GM12874 (cell line): Measurements from ENCODE around the gene USP7.

Experiments
- CTCF ChIP-seq: IDR thresholded peaks from 2 replicates; pipeline ENCODE4 v1.5.1; 2011; ENCODE audit warnings: low read depth, mild to moderate bottlenecking, control low read depth, low read length, moderate library complexity; ENCODE audit not compliant: insufficient read depth

The USP7 gene

DNA sequence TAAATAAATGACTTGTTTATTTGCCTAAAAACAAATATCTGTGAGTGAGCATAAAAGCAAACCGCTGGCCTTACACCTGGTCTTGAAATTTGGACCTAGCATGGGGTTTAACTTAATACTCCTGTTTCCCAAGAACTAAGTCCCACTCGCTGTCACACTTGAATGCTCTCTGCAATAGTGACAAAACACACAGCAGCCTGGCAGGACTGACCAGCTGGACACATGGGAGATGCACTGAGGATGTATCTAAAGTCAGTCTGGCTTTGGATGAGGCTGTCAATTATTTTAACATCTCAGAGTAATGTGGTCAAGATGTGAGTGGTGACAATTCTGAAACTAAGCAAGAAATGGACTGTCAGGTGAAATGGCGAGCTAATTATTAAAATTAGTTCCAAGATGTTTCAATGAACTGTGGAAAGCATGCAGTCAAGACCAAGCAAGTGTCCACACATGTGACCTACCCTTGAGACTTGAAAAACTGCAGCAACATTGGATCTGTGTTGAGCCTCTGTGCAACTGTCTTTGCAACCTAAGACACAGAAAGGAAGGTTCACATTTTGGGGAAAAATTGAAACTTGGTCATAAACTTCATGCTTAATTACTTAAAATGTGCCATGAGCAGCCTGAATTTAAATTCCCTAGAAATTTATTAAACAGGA, 64.9 kb downstream of the USP7 start:
- no peak for TF ChIP-seq CTCF

GRCh38 chr16:8894736-8895334, 68.9 kb downstream of the USP7 start:
- TF ChIP-seq CTCF: no peak

DNA sequence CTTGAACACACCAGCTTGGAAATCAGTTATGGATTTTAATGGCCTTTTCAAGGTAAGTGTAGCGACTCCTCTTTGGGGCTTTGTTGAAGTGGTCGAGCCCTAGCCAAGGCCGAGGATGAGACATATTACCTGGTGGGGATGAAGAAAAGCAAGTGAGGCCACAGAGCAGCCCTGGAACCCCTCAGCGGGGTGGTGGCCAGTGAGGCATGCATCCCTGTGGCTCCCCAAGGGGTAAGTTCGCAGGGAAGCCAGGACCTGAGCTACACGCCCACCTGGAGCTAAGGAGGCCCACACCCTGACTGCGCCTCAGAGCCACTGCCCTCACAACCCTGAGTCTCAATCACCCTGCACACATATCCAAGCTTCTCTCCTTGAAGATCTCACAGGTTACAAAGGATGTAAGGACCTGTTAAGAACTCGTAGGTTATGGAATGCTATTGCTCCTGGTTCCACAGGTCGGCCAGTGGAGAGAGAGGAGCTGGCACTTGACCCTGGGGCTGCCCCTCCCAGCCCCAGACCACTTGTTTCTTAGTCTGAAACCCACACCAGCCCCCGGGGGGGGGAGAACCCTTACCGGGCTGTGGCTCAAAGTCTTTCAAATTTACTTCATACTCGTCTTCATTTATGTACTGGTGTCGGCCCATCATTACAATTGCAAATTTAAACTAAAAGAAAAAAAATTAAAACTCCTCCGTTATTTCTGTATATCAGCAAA, 69.6 kb downstream of the USP7 start:
- TF ChIP-seq CTCF: no peak

DNA sequence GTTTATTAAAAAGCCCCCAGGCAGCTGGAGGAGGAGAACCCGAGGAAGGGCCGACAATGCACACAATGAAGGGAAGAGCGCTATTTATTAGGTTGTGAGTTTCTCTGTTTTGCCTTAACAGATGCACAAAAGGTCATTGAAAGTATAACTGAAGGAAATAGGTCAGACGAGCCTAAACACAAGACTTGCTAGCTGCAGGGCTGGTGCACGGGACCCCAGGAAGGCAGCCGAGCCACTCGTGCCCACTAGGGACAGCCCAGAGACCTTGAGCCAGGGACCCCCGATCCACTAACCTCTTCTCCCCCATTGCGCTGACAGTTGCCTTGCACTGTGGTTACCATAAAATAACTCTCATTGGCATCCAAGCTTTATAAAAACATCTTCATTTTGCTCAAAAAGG, 70.3 kb downstream of the USP7 start:
- TF ChIP-seq CTCF: no peak

DNA sequence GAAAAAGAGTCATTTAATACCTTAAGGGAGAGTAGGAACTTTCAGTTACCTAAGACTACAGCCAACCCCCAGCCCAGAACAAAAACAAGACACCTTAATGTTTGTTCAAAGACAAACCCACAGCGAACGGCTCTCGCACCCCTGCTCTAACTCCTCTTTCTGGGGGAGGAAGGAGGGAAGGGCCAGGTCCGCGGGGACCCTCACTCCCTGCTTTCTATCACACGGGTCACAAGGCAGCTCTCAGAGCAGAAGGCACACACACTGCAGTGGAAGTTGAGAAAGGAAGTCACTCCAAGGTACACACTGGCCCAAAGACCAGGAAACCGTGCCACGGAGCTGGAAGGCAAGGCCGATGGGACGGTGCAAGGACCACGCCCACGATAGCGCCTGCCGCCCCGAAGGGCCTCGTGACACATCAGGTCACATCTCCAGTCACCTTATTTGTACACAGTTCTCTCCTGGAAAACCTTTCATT, 71.6 kb downstream of the USP7 start:
- no peak for TF ChIP-seq CTCF

GRCh38 chr16:8890549-8890921, 73.2 kb downstream of the USP7 start:
- TF ChIP-seq CTCF: no peak

GRCh38 chr16:8889893-8890548, 73.7 kb downstream of the USP7 start:
- TF ChIP-seq CTCF: no peak
